GM12878 (cell line): ENCODE results near the gene ELMOD2. TPM values are rescaled to one million over a fixed set of nuclear protein-coding genes. Genes with fewer than 3 reads are reported as not detected.
A peak's percentile ranks its signal among the peaks of the same experiment; 100 is the strongest.

Experiments used
- ATAC-seq: fragments of 200-7000 bp; cut with Tn5 transposase; 3 replicates; pipeline ENCODE4 v1.9.1; 2020; ENCODE audit warnings: mild to moderate bottlenecking, moderate library complexity
- BruUV-seq: library from RNA; stranded (reverse); fragments of 400-500 nt; replicated peaks from 2 replicates; lab custom pipeline; 2021; lab: Mats Ljungman, UMichigan
- CTCF ChIA-PET: fragments of 300-600 bp; sonication (Branson Sonifier 250); formaldehyde crosslinking; extraction: SDS; loops from one replicate; lab custom pipeline; 2021; ENCODE audit warnings: inconsistent platforms; lab: Yijun Ruan, JAX
- POLR2A ChIA-PET: fragments of 350-600 bp; formaldehyde crosslinking; extraction: SDS; loops from one replicate; lab custom pipeline; 2021; ENCODE audit warnings: inconsistent platforms; lab: Charles Lee
- RAD21 ChIA-PET: fragments of 300-600 bp; sonication (Branson Sonifier 250); formaldehyde crosslinking; loops from one replicate; lab custom pipeline; 2023; ENCODE audit warnings: antibody characterized with exemption; ENCODE audit not compliant: unreplicated experiment; lab: Charles Lee
- SMC1A ChIA-PET: fragments of 300-600 bp; sonication (Branson Sonifier 250); formaldehyde crosslinking; loops from one replicate; lab custom pipeline; 2023; ENCODE audit not compliant: unreplicated experiment, uncharacterized antibody; lab: Charles Lee
- DNase-seq: peaks from one replicate; pipeline ENCODE4 v3.0.0-alpha.2; 2011; ENCODE audit warnings: low read depth, low spot score
- FAIRE-seq: peaks from 3 replicates; lab custom pipeline; 2011; peaks lifted over from hg19 to GRCh38; lab: Jason Lieb, UNC
- H2AFZ ChIP-seq: 2 replicates; pipeline ENCODE4 v1.6.0; 2011; ENCODE audit warnings: low read depth, low read length, control low read depth; ENCODE audit not compliant: control insufficient read depth
- H3K27ac ChIP-seq: 2 replicates; pipeline ENCODE4 v1.5.1; 2011; ENCODE audit warnings: control low read depth; ENCODE audit not compliant: control insufficient read depth, insufficient read depth
- H3K27me3 ChIP-seq, 2 experiments: replicated peaks in 1 of 2; 2 replicates each; pipeline versions ENCODE4 v1.6.0 to v1.6.1; 2011; ENCODE audit warnings: low read length in 1 of 2; ENCODE audit not compliant: control insufficient read depth in 2 of 2, insufficient read depth in 2 of 2
- H3K36me3 ChIP-seq, 2 experiments: 2 replicates each; pipeline ENCODE4 v1.5.1; 2011; ENCODE audit warnings: low read length in 1 of 2; ENCODE audit not compliant: control insufficient read depth in 2 of 2, insufficient read depth in 2 of 2
- H3K4me1 ChIP-seq: 2 replicates; pipeline ENCODE4 v1.6.1; 2011; ENCODE audit warnings: mild to moderate bottlenecking, low read length, moderate library complexity, mixed read lengths; ENCODE audit not compliant: control insufficient read depth, insufficient read depth
- H3K4me2 ChIP-seq: 2 replicates; pipeline ENCODE4 v1.6.0; 2011; ENCODE audit warnings: control low read depth; ENCODE audit not compliant: control insufficient read depth, insufficient read depth
- H3K4me3 ChIP-seq: fragments of 200-600 bp; sonication (generic); 2 replicates; pipeline ENCODE4 v1.5.1; 2016
- H3K79me2 ChIP-seq: 2 replicates; pipeline ENCODE4 v1.6.0; 2011; ENCODE audit warnings: low read length; ENCODE audit not compliant: control insufficient read depth, insufficient read depth
- H3K9ac ChIP-seq: 2 replicates; pipeline ENCODE4 v1.8.0; 2011; ENCODE audit warnings: low read length, control low read depth, mixed read lengths; ENCODE audit not compliant: control insufficient read depth, insufficient read depth
- H3K9me3 ChIP-seq: replicated peaks from 3 replicates; pipeline ENCODE4 v1.5.1; 2011; ENCODE audit warnings: mild to moderate bottlenecking, low read length; ENCODE audit not compliant: control insufficient read depth, insufficient read depth
- H4K20me1 ChIP-seq: 2 replicates; pipeline ENCODE4 v1.6.0; 2011; ENCODE audit not compliant: control insufficient read depth, insufficient read depth
- ASH2L ChIP-seq: fragments of 300-600, 200-600 bp; sonication (generic); IDR thresholded peaks from 2 replicates; pipeline ENCODE4 v1.6.1; 2017; ENCODE audit warnings: low read depth, mild to moderate bottlenecking, borderline replicate concordance
- NFXL1 ChIP-seq: fragments of 450-650 bp; IDR thresholded peaks from 2 replicates; pipeline ENCODE4 v1.6.1; 2017; ENCODE audit warnings: antibody characterized with exemption, mild to moderate bottlenecking, borderline replicate concordance
- PKNOX1 ChIP-seq: fragments of 450-650 bp; IDR thresholded peaks from 2 replicates; pipeline ENCODE4 v1.6.1; 2016; ENCODE audit warnings: mild to moderate bottlenecking
- SUZ12 ChIP-seq: fragments of 200-600 bp; sonication (generic); IDR thresholded peaks from one replicate; pipeline ENCODE4 v1.6.1; 2018; ENCODE audit warnings: antibody characterized with exemption, mild to moderate bottlenecking; ENCODE audit not compliant: unreplicated experiment
- ZNF384 ChIP-seq: IDR thresholded peaks from 2 replicates; pipeline ENCODE4 v1.6.1; 2012; ENCODE audit warnings: low read depth, mild to moderate bottlenecking, low read length, improper control_type of control experiment, borderline replicate concordance
- WGBS: methylation state at CpG from one replicate; pipeline ENCODE4 v1.1.6; 2016; ENCODE audit warnings: low lambda C conversion rate; ENCODE audit not compliant: insufficient replicate concordance, insufficient coverage; ENCODE audit errors: missing lambda C conversion rate; 5-methylcytosine and 5-hydroxymethylcytosine counted together
- in situ Hi-C: fragments of 300-500 bp; cut with MboI; formaldehyde crosslinking; loops from 9 replicates; pipeline ENCODE4 v1.14.3; 2018; ENCODE audit warnings: mixed read lengths
- intact Hi-C: fragments of 100-400 bp; cut with micrococcal nuclease; formaldehyde crosslinking; loops from one replicate; pipeline ENCODE4 v1.14.2; 2022; ENCODE audit not compliant: unreplicated experiment
- polyA plus RNA-seq, 11 experiments: library from polyadenylated mRNA; depleted of rRNA in 4 of 11; unstranded in 6 of 11; stranded (reverse) in 5 of 11; fragments of >200 nt; fragmentation: Nextera tagmentation in 4 of 11; fragmentation: Illumina TruSeq in 1 of 11; extraction: Ambion mirVana in 4 of 11; extraction: Trizol in 1 of 11; gene quantifications; 1 replicate in 1 of 11; 2 replicates in 10 of 11; pipeline versions ENCODE4 v1.2.1 to v1.2.3, GENCODE V29; 2011 to 2016; ENCODE audit warnings: inconsistent platforms in 2 of 11, missing spikeins in 2 of 11, low read depth in 1 of 11
- total RNA-seq, 4 experiments: library from RNA; depleted of rRNA in 3 of 4; stranded (reverse); fragments of >200 nt in 3 of 4; fragmentation: Illumina TruSeq in 1 of 4; extraction: Trizol in 1 of 4; gene quantifications; 2 replicates each; pipeline versions ENCODE4 v1.2.1 to v1.2.3, GENCODE V29; 2013 to 2021

The ELMOD2 gene
- total and polyA plus RNA-seq, 10 of the 15 experiments (the other 5 are each of a cell fraction or from before 2014, with no cell fraction given) = 6.5 to 16.7 (median 12.7) TPM

- FAIRE-seq (no peak), DNase-seq (no peak), ATAC-seq (no peak)
- Histone ChIP-seq H3K4me3 (peak within 1 kb of the TSS; percentile 11; the same call in 1 of the 2 replicates), H4K20me1 (no peaks in the 10 kb centered on the region), H3K36me3 (no peaks in the 10 kb centered on the region), H3K4me1 (peaks cover 6% of the 10 kb centered on the region; the same call in 1 of the 2 replicates), H3K9me3 (peaks cover 3% of the 10 kb centered on the region; the same call in 2 of the 3 replicates), H3K9ac (no peak within 1 kb of the TSS), H3K27me3 (peaks cover 11 to 40% of the 10 kb centered on the region in 2 experiments), H2AFZ (no peak within 1 kb of the TSS), H3K4me2 (peak within 1 kb of the TSS; percentile 53), H3K27ac (no peak within 1 kb of the TSS), H3K79me2 (no peaks in the 10 kb centered on the region)
- BruUV-seq = no TSS peak
- ChIA-PET CTCF (no interaction called here), POLR2A (no interaction called here), RAD21 (no interaction called here), SMC1A (interaction anchor here (2.0 kb wide), 1 partner anchor 12 kb away, joined by 9 read pairs; no protein-coding TSS in a partner anchor)
- in situ Hi-C loops = no loop called here
- intact Hi-C loops = no loop called here
- no peak for TF ChIP-seq ZNF384
- peak; percentile 97 for TF ChIP-seq SUZ12
- WGBS = 39% methylated on average over 35 of the region's 69 CpGs
Measured at GRCh38 chr4:140568507-140569306, 44.7 kb downstream of the ELMOD2 start, which contains the start of gene UCP1. Gene UCP1, minus strand, starts transcription at chr4:140568961. Its CDS starts 232 bp downstream, at chr4:140568729.

- H2AFZ ChIP-seq = no peak overlapping the region
- H3K27ac ChIP-seq = no peak overlapping the region
- RAD21 ChIA-PET = no interaction called here
- H3K27me3 ChIP-seq = peaks cover 11 to 40% of the 10 kb centered on the region in 2 experiments
- DNase-seq (no peak), FAIRE-seq (no peak), ATAC-seq (no peak)
- H3K4me2 ChIP-seq = no peak overlapping the region
- no TSS peak for BruUV-seq
- peaks cover 3% of the 10 kb centered on the region; the same call in 2 of the 3 replicates for H3K9me3 ChIP-seq
- H3K4me1 ChIP-seq = peaks cover 6% of the 10 kb centered on the region; the same call in 1 of the 2 replicates
- H3K79me2 ChIP-seq = no peaks in the 10 kb centered on the region
- H3K4me3 ChIP-seq = no peak overlapping the region
- intact Hi-C loops = no loop called here
- in situ Hi-C loops = no loop called here
- H3K9ac ChIP-seq = no peak overlapping the region
- H3K36me3 ChIP-seq = no peaks in the 10 kb centered on the region
- no peaks in the 10 kb centered on the region for H4K20me1 ChIP-seq
- WGBS = 55% methylated on average over 7 of the region's 7 CpGs
- TF ChIP-seq NFXL1 (no peak), PKNOX1 (no peak), ASH2L (no peak), SUZ12 (peak; percentile 14)
- CTCF ChIA-PET = no interaction called here
- SMC1A ChIA-PET = no interaction called here
- POLR2A ChIA-PET = no interaction called here
Measured at GRCh38 chr4:140569307-140569638, 45.3 kb downstream of the ELMOD2 start.
